Naive B cell (primary cell): Measurements from ENCODE around the gene SERGEF. TPM values are rescaled to one million over a fixed set of nuclear protein-coding genes. Genes with fewer than 3 reads are reported as not detected.

Experiments used
- ATAC-seq, 2 donors: fragments of 150-1000 bp; cut with Tn5 transposase; 2 replicates each; pipeline ENCODE4 v1.10.0; 2021; ENCODE audit warnings: low read depth in 2 of 2, mild to moderate bottlenecking in 2 of 2, moderate library complexity in 2 of 2
- DNase-seq: peaks from one replicate; pipeline ENCODE4 v3.0.0; 2022
- H3K27ac Mint-ChIP-seq, 6 donors: one replicate each; pipeline ENCODE4 v1.8.0; 2020 to 2022; ENCODE audit warnings: mild to moderate bottlenecking in 6 of 6, mixed read lengths in 6 of 6, moderate library complexity in 5 of 6, inconsistent platforms in 2 of 6
- H3K27me3 Mint-ChIP-seq, 3 donors: one replicate each; pipeline ENCODE4 v1.8.0; 2021 to 2022; ENCODE audit warnings: mixed read lengths in 3 of 3, mild to moderate bottlenecking in 1 of 3
- H3K36me3 Mint-ChIP-seq, 2 donors: one replicate each; pipeline ENCODE4 v1.8.0; 2020 to 2022; ENCODE audit warnings: mixed read lengths in 2 of 2, inconsistent platforms in 1 of 2, mild to moderate bottlenecking in 1 of 2
- H3K4me1 Mint-ChIP-seq, 3 donors: one replicate each; pipeline ENCODE4 v1.8.0; 2020 to 2022; ENCODE audit warnings: mixed read lengths in 3 of 3, inconsistent platforms in 1 of 3, mild to moderate bottlenecking in 1 of 3, moderate library complexity in 1 of 3
- H3K4me3 Mint-ChIP-seq, 8 donors: one replicate each; pipeline ENCODE4 v1.8.0; 2020 to 2022; ENCODE audit warnings: mild to moderate bottlenecking in 8 of 8, mixed read lengths in 8 of 8, moderate library complexity in 8 of 8, inconsistent platforms in 2 of 8
- H3K9me3 Mint-ChIP-seq, 7 donors: one replicate each; pipeline ENCODE4 v1.8.0; 2020 to 2022; ENCODE audit warnings: mixed read lengths in 7 of 7, mild to moderate bottlenecking in 5 of 7, inconsistent platforms in 2 of 7, moderate library complexity in 1 of 7
- polyA plus RNA-seq, 6 donors: library from polyadenylated mRNA; unstranded; fragments of 300-500 nt; fragmentation: Illumina TruSeq; gene quantifications; one replicate each; pipeline ENCODE4 v1.2.3, GENCODE V29; 2021; ENCODE audit warnings: low read depth in 6 of 6

The SERGEF gene
- polyA plus RNA-seq, 6 donors from 2014 or later, result 18.3 to 54.6 (median 42.6) TPM

- Mint-ChIP-seq H3K4me3 (no peak overlapping the region), H3K27me3 (peaks cover 3 to 8% (median 6%) of the 10 kb centered on the region in 3 donors), H3K4me1 (peaks cover 0 to 5% (median 0%) of the 10 kb centered on the region in 3 donors), H3K9me3 (peaks cover 0 to 2% (median 0%) of the 10 kb centered on the region in 7 donors), H3K27ac (no peak overlapping the region), H3K36me3 (no peaks in the 10 kb centered on the region)
- ATAC-seq (no peak), DNase-seq (no peak)
Measured at GRCh38 chr11:17766073-17766359, 246.8 kb downstream of the SERGEF start.

GRCh38 chr11:17765356-17766072 lies 247.3 kb downstream of the SERGEF start:
- Mint-ChIP-seq H3K27ac (no peak overlapping the region), H3K9me3 (peaks cover 0 to 2% (median 0%) of the 10 kb centered on the region in 7 donors), H3K27me3 (peaks cover 3 to 8% (median 6%) of the 10 kb centered on the region in 3 donors), H3K36me3 (no peaks in the 10 kb centered on the region), H3K4me3 (no peak overlapping the region), H3K4me1 (peaks cover 0 to 5% (median 0%) of the 10 kb centered on the region in 3 donors)
- no peak for ATAC-seq
- no peak for DNase-seq

- Mint-ChIP-seq H3K9me3 (peaks cover 0 to 2% (median 0%) of the 10 kb centered on the region in 7 donors), H3K27me3 (peaks cover 3 to 8% (median 6%) of the 10 kb centered on the region in 3 donors), H3K4me1 (peaks cover 0 to 5% (median 0%) of the 10 kb centered on the region in 3 donors), H3K4me3 (no peak overlapping the region), H3K27ac (no peak overlapping the region), H3K36me3 (no peaks in the 10 kb centered on the region)
- DNase-seq, result no peak
- no peak for ATAC-seq
Measured at GRCh38 chr11:17764446-17765218, 248.2 kb downstream of the SERGEF start.

GRCh38 chr11:17763703-17764102 lies 249.1 kb downstream of the SERGEF start:
- DNase-seq, result no peak
- Mint-ChIP-seq H3K36me3 (no peaks in the 10 kb centered on the region), H3K27ac (no peak overlapping the region), H3K4me3 (no peak overlapping the region), H3K4me1 (peaks cover 0 to 5% (median 0%) of the 10 kb centered on the region in 3 donors), H3K27me3 (peaks cover 0 to 8% (median 6%) of the 10 kb centered on the region in 3 donors), H3K9me3 (peaks cover 0 to 7% (median 0%) of the 10 kb centered on the region in 7 donors)
- no peak for ATAC-seq

GRCh38 chr11:17763244-17763643 lies 249.6 kb downstream of the SERGEF start:
- DNase-seq (no peak), ATAC-seq (no peak)
- peaks cover 0 to 10% (median 0%) of the 10 kb centered on the region in 7 donors for H3K9me3 Mint-ChIP-seq
- peaks cover 0 to 8% (median 6%) of the 10 kb centered on the region in 3 donors for H3K27me3 Mint-ChIP-seq
- no peak overlapping the region for H3K4me3 Mint-ChIP-seq
- no peaks in the 10 kb centered on the region for H3K36me3 Mint-ChIP-seq
- peaks cover 0 to 3% (median 0%) of the 10 kb centered on the region in 3 donors for H3K4me1 Mint-ChIP-seq
- H3K27ac Mint-ChIP-seq, result no peak overlapping the region

GRCh38 chr11:17762309-17762974 lies 250.4 kb downstream of the SERGEF start:
- Mint-ChIP-seq H3K9me3 (peaks cover 0 to 13% (median 0%) of the 10 kb centered on the region in 7 donors), H3K27me3 (peaks cover 0 to 8% (median 6%) of the 10 kb centered on the region in 3 donors), H3K4me3 (no peak overlapping the region), H3K4me1 (no peaks in the 10 kb centered on the region), H3K36me3 (no peaks in the 10 kb centered on the region), H3K27ac (no peak overlapping the region)
- ATAC-seq (no peak), DNase-seq (no peak)

- no peak for ATAC-seq
- Mint-ChIP-seq H3K9me3 (peaks cover 0 to 13% (median 0%) of the 10 kb centered on the region in 7 donors), H3K4me1 (no peaks in the 10 kb centered on the region), H3K27me3 (peaks cover 8 to 28% (median 13%) of the 10 kb centered on the region in 3 donors), H3K27ac (no peak overlapping the region), H3K4me3 (no peak overlapping the region), H3K36me3 (no peaks in the 10 kb centered on the region)
- no peak for DNase-seq
Measured at GRCh38 chr11:17760102-17761029, 252.5 kb downstream of the SERGEF start.

- H3K4me3 Mint-ChIP-seq, result no peak overlapping the region
- H3K27ac Mint-ChIP-seq, result no peak overlapping the region
- no peak for DNase-seq
- peaks cover 0 to 13% (median 0%) of the 10 kb centered on the region in 7 donors for H3K9me3 Mint-ChIP-seq
- H3K36me3 Mint-ChIP-seq, result no peaks in the 10 kb centered on the region
- H3K27me3 Mint-ChIP-seq, result peaks cover 18 to 36% (median 20%) of the 10 kb centered on the region in 3 donors
- no peak for ATAC-seq
- no peaks in the 10 kb centered on the region for H3K4me1 Mint-ChIP-seq
Measured at GRCh38 chr11:17755891-17756290, 257.0 kb downstream of the SERGEF start.

GRCh38 chr11:17753641-17754040 lies 259.2 kb downstream of the SERGEF start:
- DNase-seq (no peak), ATAC-seq (no peak)
- no peak overlapping the region for H3K27ac Mint-ChIP-seq
- peaks cover 0 to 6% (median 0%) of the 10 kb centered on the region in 7 donors for H3K9me3 Mint-ChIP-seq
- no peak overlapping the region for H3K4me3 Mint-ChIP-seq
- H3K4me1 Mint-ChIP-seq, result no peaks in the 10 kb centered on the region
- no peaks in the 10 kb centered on the region for H3K36me3 Mint-ChIP-seq
- peaks cover 23 to 38% (median 32%) of the 10 kb centered on the region in 3 donors for H3K27me3 Mint-ChIP-seq

GRCh38 chr11:17753153-17753552 lies 259.7 kb downstream of the SERGEF start:
- DNase-seq, result no peak
- Mint-ChIP-seq H3K27me3 (peaks cover 24 to 41% (median 33%) of the 10 kb centered on the region in 3 donors), H3K9me3 (peaks cover 0 to 2% (median 0%) of the 10 kb centered on the region in 7 donors), H3K4me3 (no peak overlapping the region), H3K4me1 (no peaks in the 10 kb centered on the region), H3K36me3 (no peaks in the 10 kb centered on the region), H3K27ac (no peak overlapping the region)
- ATAC-seq, result no peak

GRCh38 chr11:17752144-17752543 lies 260.7 kb downstream of the SERGEF start:
- H3K9me3 Mint-ChIP-seq, result peaks cover 0 to 4% (median 0%) of the 10 kb centered on the region in 7 donors
- H3K4me1 Mint-ChIP-seq, result no peaks in the 10 kb centered on the region
- H3K36me3 Mint-ChIP-seq, result no peaks in the 10 kb centered on the region
- ATAC-seq, result no peak
- no peak for DNase-seq
- no peak overlapping the region for H3K27ac Mint-ChIP-seq
- peaks cover 27 to 46% (median 39%) of the 10 kb centered on the region in 3 donors for H3K27me3 Mint-ChIP-seq
- H3K4me3 Mint-ChIP-seq, result no peak overlapping the region

GRCh38 chr11:17751558-17751957 lies 261.3 kb downstream of the SERGEF start:
- Mint-ChIP-seq H3K4me1 (no peaks in the 10 kb centered on the region), H3K27ac (no peak overlapping the region), H3K4me3 (no peak overlapping the region), H3K36me3 (no peaks in the 10 kb centered on the region), H3K27me3 (peaks cover 27 to 44% (median 41%) of the 10 kb centered on the region in 3 donors), H3K9me3 (peaks cover 0 to 4% (median 0%) of the 10 kb centered on the region in 7 donors)
- no peak for DNase-seq
- no peak for ATAC-seq

GRCh38 chr11:17750801-17751165 lies 262.1 kb downstream of the SERGEF start:
- Mint-ChIP-seq H3K9me3 (peaks cover 0 to 4% (median 0%) of the 10 kb centered on the region in 7 donors), H3K27me3 (peaks cover 24 to 46% (median 45%) of the 10 kb centered on the region in 3 donors), H3K27ac (no peak overlapping the region), H3K4me3 (no peak overlapping the region), H3K36me3 (no peaks in the 10 kb centered on the region), H3K4me1 (no peaks in the 10 kb centered on the region)
- DNase-seq (no peak), ATAC-seq (no peak)
